NK-92 treated with Interleukin-12 subunit alpha and Interleukin-12 subunit beta, amount 100 ng/mL, for 24 hours (cell line): ENCODE data around the gene LLCFC1.

Source experiments
- DNase-seq: peaks from one replicate; lab custom pipeline; 2025; lab: John Stamatoyannopoulos, UW

The LLCFC1 gene

DNA sequence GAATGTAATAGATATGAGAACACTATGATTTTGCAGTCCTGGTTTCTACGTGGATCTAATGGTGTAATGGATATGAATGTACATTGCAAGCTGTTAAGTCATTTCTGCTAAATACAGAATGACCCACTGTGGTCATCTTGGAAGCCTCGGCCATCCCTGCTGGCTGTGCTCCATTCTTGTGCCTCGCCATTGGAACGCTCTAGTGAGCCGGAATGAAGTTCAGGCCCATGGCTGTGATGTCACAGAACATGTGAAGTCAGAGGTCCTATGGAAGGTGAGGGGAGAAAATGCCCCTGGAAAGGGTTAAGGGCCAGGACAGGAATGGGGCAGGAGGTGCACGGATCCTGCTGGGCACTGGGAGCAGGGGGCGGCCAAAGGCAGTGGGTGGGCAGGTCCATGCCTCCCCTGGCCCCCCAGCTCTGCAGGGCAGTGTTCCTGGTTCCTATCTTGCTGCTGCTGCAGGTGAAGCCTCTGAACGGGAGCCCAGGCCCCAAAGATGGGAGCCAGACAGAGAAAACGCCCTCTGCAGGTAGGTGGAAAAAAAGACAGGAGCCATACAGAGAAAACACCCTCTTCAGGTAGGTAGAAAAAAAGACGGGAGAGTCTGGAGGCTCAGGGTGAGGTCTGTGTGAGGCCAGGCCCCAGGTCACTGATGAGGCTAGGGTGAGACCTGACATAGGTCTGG lies at the start of gene LLCFC1:
Gene LLCFC1 (plus strand): TSS at position 259 of the 685 bp plus-strand sequence. CDS start 138 bp downstream, at position 397.
- DNase-seq: no peak

DNA sequence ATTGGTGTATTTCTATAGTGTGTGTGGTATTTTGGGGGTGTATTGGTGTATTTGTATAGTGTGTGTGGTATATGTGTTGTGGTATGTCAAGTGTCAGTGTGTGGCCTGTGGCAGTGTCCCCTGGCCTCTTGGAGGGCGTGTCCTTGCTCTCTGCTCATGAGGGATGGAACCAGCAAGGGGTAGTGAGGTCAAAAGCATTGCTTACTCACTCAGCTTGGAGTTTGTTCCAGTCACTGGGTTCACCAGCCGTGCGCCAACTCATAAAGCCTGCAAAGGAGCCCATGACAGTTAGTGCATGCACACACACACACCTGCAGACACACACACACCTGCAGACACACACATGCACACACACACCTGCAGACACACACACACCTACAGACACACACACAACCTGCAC lies 49.5 kb upstream of the LLCFC1 start:
- DNase-seq: no peak

DNA sequence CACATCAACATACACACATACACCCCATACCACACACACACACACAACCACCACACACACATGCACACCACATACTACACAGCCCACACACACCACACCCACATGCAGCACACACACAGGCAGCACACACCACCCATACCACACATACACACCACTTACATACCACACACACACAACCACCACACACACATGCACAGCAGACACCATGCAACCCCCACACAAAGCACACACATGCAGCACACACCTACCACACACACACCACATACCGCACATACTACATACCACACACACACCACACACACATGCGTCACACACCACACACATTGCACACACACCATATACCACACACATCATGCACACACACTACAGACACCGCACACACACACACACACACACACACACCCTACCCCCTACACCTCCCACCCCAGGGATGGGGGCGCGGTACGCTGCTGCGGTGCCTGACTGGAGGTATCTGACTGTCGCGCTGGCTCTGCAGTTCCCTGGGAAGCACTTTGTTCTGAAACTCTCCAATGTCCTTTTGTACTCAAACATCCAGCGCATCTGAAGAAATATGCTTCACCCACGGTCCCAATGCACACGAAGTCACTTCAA lies 48.3 kb upstream of the LLCFC1 start:
- no peak for DNase-seq

DNA sequence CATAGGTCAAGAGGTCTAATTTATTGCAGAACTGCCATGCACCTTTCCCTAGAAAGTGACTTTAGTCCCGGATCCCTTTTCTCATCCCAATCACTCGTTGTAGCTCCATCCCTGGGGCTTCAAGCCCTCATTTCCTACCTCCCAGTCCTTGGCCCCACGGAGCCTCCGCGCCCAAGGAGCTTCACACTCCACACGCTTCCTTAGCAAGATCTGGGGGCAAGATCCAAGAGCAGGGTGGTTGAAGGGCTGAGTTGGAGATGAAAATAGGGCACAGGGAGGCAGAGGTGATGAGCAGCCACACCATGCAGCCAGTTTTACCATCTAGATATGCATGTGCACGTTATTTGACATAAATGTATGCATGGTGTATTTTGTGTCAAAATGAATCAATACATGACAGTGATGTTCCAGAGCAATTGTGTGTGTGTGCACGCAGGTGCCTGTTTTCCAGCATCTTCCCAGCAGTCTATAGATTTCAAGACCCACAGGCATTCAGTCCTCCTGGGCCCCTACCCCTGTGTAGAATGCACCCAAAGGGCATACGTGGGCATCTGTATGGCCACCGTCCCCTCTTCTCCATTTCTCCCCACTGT lies 47.7 kb upstream of the LLCFC1 start:
- DNase-seq: no peak

DNA sequence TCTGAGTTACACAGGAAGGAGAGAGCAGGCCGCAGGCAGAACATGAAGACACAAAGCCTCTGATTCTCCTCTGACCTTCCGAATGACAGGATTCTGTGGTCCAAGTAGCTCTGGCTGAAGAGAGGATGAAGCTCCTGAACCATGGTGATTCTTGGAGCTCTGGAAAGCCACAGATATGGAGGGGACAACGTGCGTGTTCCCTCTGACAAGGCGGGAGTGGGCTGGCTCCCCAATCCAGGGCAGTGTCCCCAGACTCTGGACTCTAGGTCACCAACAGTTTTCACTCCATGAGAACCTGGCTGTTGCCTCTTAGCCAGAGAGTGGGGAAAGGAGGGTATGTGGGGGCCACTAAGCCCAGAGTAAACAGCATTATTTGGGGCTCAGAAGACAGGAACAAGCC lies 46.3 kb upstream of the LLCFC1 start:
- no peak for DNase-seq

DNA sequence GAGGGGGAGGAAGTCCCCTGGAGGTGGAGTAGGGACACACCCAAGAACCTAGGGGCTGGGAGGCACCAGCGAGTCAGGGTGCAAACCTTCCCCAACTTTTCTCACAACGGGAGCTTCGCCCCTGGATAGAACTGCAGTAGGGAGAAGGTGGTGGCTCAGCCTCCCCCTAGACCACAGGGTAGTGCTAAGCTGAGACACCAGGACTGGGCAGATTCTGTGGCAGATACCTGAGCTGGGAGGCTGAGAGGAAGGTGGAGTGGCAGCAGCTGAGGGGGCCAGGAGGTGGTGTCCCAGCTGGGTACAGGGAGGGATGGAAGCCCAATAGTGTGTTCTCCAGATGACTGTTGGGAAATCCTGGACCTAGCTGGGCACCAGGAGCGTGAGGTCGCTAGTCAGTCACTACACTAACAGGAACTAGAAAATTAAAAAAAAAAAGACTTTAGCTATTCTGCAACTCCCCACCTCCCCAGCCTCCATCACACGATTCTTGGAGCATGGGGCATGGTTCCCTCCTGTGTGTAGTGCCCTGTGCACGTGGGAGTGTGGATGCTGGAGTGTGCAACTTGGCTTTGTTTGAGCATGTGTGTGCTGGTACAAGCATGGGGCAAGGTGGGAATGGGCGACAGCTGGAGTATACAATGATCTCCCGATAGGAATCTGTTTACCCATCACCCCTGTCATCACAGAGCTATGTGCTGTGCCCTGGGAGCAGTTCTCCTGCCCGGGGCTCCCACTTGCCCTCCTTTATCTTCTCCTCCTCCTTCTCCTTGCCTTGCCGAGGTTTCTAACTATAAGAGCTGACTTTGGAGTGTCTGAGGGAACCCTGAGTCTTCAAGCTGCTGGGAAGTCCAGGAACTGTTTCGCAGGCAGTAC lies 44.9 kb upstream of the LLCFC1 start:
- no peak for DNase-seq

DNA sequence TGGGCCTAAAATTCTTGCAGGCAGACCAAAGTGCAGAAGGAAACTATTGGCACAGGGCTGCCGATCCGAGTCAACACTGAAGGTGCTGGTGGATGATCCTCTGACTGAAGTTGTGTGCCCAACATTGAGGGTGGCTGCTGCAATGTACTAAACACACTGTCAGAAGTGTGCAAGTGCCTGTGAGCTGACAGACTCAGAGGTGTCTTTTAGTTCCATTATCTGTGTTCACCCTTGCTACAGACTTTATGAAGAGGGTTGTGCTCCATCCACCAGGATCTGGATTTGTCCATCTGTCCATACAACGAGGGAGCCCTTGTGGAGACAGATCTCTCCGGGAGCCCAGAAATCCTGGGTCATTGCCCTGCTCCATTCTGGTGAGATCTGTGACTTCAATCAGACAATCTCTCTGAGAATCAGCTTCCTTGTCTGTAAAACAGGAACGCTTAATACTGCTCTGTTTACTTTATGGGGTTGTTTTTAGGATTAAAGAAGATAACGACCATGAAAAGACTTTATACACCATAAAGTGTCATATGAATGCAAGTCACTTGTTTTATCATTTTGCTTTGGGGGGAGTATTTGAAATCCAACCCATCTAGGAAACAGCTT lies 44.2 kb upstream of the LLCFC1 start:
- no peak for DNase-seq

DNA sequence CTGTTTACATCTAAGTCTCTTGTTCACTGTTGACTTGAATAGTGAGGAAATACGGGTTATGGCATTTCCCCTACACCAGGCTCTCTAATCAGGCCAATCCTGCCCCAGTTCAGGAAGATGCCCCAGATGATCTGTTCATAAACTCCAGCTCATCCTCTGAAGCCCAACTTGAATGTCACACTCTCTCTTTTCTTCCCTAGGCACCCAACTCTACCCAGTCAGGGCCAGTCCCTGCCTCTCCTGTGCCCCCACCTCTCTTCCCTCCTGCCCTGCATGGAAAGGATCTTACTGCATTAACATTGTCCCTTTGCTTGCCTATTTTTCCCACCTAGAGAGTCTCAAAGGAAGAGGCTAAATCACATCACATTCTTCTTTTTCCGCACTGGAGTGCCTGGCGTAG lies 43.1 kb upstream of the LLCFC1 start:
- DNase-seq: no peak

DNA sequence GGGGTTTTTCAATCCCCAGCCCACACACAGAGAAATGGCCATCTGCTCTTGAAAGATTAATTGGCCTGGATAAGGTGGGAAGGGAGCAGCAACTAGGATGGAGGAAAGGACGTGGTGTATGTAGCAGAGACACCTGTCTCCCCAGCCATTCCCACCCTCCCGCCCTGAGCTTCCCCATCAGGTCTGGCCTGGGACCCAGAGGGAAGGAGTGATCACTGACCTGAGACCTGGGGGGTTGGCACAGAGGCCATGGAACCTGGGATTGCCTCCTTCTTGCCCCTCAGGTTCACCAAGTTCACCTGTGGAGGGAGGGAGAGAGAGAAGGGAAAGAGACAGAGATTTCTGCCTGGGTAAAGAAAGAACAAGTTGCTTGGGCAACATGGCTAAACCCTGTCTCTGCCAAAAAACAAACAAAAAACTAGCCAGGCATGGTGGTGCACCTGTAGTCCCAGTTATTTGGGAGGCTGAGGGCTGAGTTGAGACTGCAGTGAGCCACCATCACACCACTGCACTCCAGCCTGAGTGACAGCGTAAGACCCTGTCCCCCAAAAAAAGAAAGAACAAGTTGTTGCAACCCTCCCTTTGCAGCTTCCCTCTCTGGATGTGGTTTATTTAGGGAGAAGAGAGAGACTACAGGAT lies 42.4 kb upstream of the LLCFC1 start:
- no peak for DNase-seq

DNA sequence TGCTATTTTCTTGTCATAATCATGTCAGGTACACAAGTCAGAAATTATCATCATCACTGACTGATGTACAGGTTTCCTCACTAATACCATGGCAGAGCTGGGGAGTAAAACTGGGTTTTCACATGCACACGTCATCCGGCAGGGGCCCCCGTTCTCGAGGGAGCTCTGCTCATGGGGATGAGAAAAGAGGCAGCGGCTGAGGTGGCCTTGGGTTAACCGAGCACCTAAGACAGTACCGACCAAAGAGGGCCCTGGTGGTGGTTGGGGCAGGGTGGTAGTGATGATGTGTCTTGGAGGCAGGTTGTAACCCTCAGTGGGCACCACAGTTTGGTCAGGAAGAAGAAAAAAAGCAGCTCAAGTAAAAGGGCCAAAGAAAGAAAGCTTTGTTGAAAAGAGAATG lies 41.6 kb upstream of the LLCFC1 start:
- DNase-seq: no peak

DNA sequence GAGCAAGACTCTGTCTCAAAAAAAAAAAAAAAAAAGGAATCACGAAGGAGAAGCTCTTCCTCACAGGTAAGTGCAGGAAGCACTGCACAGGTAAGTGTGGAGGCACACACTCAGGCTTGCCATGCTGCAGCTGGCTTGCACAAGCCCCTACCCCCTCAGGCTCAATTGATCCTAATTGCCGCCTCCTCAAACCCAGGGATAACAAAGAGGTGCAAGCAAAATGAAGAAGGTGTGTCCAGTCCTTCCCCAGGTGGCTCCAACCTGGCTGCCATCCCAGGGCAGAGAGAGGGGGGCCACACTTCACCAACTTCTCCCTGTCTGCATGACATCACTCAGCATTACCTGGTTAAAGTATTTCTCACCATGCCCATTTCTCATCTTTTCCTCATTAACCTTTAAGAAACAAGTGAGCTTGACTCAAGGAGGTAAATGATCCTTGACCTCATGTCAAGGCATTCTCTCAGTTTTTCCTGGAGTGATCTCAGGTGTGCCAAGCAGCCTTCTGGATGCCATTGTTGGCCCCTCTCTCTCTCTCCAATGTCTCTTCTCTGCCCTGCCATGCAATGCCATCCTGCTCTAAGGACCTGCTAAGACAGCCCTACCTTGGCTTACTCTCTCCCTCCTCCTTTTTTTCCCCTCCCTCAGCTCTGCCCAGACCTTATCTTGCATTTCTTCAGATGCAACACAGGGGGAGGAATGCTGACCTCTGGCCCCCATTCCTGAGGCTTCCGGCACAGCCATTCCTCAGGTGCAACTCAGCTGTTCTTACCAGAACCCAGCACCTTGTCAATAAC lies 40.7 kb upstream of the LLCFC1 start:
- DNase-seq: no peak

DNA sequence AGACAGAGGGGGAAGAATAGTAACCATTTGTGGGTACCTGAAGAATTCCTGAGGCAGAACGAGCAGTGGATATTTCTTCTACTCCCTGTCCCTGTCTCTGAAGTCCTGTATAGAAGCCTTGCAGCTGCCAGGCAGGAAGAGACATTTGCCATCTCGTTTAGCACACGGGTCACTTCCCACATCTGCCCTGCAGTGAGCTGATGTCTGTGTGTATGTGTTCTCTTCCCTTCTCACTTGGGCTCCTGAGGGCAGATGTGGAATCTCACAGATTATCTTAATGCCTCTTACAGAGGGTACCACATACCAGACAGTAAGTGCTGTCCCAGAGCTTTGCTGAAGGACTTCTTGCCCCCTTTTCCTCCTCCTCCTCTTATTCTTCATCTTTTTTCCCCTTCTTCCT lies 39.6 kb upstream of the LLCFC1 start:
- DNase-seq: no peak

DNA sequence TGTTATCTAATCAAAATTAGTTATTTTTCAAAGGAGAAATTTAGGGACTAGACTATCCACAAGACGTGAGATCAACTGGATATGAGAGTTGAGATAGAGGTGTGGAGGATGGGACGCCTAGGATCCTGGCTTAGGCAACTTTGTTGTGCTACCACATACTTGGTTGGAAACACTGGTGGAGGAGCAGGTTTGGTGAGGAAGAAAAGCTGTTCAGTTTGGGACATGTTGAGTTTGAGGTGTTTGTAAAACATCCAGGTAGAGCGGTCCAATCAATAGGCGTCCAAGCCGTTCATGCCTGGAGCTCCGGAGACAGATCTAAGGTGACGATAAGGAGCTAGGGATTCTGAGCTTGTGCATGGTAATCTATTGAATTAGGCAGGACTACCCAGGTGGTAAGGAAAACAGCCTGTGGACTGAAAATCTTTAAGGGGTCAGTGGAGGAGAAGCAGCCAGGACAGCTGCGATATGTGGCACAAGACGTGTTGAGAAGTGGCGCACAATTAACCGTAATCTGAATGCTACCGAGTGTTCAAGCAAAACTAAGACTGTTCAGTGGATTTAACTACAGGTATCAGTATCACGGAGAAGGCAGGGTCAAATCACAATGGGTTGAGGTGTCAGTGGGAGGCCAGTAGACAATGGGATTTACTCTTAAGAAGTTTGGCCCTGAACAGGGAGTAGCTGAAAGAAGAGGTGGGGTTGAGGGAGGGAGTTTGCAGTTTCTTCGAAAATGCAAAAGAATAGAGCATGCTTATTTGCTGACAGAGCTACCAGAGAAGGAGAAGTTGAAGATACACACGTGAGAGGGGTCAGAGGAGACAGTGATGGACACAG lies 37.6 kb upstream of the LLCFC1 start:
- no peak for DNase-seq

DNA sequence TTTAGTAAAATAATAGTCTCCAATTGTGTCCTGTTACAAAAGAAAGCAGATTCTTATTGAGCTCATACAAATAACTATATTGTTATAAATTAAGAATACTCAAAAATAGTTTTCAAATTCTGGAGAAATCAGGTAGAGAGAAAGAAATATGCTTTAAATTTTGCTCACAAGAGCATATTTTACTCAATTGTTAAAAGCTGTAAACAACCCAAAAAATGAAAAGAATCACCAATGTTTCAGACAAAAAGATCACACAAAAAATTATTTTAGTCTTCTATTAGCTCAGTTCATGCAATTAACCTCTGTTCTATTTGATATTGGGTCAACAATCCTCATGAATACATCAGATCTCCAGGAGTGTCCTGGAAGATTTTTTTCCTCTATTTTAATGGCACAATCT lies 35.2 kb upstream of the LLCFC1 start:
- no peak for DNase-seq

DNA sequence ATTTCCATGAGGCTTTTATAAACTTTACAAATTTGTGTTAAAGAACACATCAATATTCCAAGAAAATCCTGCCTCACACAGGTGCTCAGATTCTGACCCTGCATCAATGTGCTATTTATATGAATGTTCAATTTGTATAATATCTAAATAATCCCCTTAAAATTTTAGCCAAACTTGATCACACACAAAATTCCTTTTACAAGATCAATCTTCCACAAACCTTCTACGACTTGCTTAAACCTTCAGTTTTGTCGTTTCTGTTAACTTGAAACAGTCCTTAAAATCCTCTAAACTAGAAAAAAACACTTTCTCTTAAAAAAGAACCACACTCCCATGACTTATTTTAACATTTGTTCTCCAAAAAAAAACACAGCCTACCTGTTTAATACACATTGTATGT lies 33.5 kb upstream of the LLCFC1 start:
- DNase-seq: no peak

DNA sequence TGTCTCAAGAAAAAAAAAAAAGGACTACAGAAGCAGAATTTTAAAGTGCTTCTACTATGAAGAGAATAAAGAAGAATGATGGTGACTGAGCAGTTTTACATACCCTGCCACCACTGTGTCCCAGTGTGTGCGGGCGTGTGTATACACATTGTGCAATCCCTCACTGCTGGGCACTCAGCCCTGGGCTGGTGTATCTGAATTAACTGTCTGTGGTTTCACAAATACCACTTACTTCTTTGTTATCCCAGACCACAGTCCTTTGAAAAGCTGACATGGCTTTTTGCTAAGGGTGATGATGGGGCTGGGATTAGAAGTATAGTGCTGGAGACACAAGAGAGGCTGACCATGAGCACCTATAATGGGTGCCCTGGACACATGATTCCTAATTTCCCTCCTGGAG lies 32.6 kb upstream of the LLCFC1 start:
- DNase-seq: no peak

DNA sequence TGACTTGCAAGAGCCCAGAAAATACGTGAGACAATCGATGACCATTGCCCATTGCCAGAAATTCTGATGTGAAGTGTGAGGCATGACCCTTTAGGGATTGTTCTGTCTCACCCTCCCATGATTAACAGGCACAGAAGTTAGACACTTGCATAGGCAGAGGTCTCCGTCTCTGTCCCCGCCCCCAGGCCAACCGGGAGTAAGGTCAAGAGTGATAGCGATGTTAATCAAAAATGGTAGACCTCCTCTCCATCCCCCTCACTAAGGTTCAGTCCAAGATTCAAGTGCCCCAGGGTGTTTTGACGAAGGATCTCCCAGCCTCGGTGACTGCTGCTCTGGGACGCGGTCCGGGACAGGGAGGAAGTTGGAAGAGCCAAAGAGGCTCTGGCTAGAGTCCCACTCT lies 31.0 kb upstream of the LLCFC1 start:
- DNase-seq: no peak

DNA sequence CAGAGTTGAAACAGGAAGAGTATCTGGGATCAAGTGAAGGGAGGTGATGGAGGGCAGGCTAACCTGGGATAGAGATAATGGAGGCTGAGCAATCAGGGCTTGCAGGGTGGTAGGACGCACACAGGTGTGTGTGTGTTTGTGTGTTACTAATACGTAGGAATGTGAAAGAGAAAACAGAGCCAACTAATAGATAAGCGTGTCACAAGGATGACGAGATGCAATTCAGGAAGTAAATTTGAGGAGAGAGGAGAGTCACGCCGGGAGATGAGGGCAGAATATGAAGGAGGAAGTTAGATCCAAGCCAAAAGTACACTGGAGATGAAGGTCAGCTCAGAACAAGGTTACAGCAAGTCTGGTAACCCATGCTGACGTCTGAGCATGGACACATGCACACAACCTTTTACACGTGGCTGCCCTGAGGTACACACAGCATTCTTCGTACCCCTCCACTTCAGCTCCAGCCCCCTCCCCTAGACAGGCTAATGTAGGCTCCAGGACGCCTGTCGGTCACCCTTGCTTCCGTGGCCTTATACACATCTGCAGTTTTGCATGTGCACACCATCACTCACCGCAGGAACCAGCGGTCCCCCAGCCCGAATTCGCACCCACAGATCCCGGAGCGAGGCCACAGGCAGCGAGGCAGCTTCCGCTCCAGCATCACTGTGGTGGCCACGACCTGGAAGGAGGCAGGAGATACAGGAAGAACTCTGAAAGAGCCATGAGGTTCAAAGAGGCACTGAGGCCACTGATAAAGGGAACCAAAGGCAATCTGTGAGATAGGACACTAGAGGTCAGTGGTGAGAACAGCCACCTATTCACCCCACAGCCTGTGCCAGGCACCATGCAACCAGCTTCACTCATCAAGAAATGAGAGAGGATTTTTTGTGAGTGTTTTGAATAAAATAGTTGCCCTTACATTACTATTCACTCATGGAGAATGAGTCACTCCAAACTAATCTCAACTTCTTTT lies 30.1 kb upstream of the LLCFC1 start:
- DNase-seq: no peak

DNA sequence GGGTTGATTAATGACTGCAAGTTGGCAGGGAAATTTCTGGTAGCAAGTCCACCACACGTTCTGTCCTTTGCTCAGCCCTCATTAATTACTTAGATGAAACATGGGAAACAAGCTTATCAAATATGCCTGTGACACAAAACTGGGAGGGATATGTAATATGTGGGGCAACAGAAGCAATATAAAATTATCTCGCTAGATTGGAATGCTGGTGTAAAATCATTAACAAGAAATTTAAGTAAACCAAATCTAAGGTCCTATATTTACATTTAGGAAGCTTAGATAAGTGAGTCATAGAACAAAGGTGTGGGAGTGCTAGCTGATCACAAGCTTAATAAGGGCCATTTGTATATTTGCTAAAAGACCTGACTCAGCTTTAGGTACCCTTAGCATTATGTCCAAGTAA lies 29.3 kb upstream of the LLCFC1 start:
- no peak for DNase-seq
